GM19035 (cell line): Measurements from ENCODE around the gene ZC3H11A.
"Not testable (repeated sequence)": the region's sequence is repeated elsewhere in the genome, so short reads cannot be mapped to it uniquely, and the experiment has no call there.

Source experiments
- ATAC-seq: cut with Tn5 transposase; IDR thresholded peaks from one replicate; pipeline ENCODE4 v1.9.1; 2021; ENCODE audit not compliant: unreplicated experiment

Gene ZC3H11A

GRCh38 chr1:203778789-203779188 is 16.6 kb upstream of the ZC3H11A start:
- ATAC-seq: no peak

DNA sequence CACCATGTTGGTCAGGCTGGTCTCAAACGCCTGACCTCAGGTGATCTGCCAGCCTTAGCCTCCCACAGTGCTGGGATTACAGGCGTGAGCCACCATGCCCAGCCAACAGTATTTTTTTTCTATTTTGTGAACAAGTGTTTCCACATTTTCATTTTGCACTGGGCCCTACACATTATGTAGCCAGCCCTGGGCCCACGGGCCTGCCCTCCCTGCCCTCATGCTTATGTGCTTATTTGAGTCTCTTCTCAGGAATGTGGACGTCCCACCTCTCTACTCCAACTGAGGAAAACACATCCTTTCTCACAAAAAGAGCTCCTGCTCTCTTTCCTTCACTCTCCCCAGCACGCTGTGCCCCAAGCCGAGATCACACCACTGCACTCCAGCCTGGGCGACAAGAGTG is 13.5 kb upstream of the ZC3H11A start:
- ATAC-seq: no peak

DNA sequence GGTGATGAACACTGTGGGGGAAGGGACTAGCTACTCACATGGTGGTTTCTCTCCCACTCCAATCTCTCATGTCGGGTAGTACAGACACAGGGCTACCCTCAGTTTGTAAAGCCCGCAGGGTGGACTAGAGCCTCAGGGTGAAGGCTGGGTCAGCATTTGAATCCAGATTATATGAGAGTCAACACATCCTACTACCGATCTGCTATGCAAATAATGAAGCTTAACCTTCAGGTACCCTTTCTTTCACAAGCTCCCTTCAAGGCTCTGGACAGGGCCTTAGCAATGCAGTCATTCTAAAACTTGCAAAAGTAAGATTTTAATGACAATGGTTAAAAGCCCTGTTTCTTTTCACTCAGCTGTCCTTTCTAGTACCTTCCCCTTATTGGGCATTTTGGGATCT is 5.5 kb upstream of the ZC3H11A start:
- ATAC-seq: no peak

GRCh38 chr1:203791498-203791897 is 3.9 kb upstream of the ZC3H11A start:
- no peak for ATAC-seq

DNA sequence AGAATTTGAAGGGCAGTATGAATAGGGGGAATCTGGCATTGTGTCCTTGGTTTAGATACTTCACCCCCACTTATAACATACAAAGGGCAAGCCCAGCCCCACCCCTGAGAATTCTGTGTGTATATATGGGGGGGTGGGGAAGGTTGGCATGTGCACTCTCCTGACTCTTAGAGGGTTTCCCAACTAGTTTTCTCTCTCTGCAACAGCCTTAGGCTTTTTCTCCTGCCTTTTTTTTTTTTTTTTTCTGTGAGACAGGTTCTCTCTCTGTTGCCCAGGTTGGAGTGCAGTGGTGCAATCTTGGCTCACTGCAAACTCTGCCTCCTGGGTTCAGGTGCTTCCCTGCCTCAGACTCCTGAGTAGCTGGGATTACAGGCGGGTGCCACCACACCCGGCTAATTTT is 2.9 kb upstream of the ZC3H11A start:
- ATAC-seq: no peak

DNA sequence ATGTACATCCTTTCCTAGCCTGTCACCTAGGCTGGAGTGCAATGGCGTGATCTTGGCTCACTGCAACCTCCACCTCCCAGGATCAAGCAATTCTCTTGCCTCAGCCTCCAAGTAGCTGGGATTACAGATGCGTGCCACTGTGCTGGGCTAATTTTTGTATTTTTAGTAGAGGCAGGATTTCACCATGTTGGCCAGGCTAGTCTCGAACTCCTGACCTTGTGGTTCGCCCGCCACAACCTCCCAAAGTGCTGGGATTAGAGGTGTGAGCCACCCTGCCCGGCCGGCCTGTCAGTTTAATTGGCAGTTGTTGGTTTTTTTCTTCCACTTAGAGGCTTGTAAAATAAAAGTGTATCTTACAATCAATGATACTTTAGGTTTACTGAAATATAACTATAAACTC is 1.9 kb upstream of the ZC3H11A start:
- ATAC-seq: not testable (repeated sequence)

DNA sequence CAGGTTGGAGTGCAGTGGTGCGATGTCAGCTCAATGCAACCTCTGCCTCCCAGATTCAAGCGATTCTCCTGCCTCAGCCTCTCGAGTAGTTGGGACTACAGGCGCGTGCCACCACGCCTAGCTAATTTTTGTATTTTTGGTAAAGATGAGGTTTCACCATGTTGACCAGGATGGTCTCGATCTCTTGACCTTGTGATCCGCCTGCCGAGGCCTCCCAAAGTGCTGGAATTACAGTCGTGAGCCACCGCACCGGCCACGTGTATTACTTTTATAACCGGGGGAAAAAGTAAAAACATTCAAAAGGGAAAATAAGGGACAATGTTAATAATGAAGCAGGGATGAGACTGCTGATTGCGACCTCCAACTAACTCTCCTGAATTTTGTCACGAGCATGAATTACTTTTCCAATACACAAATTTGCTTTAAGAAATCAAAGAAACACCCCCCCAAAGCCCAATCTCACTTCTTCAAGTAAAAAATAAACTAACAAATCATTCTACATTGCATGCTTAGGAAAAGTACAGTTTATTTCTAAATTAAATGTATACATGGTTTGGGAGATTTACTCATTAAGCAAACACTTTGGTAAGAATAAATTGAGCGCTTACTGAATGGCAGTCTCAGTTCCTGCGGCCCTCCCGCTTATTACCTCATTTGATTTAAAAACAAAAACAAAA is 521 bp upstream of the ZC3H11A start:
- ATAC-seq: no peak

GRCh38 chr1:203796236-203796605 is 798 bp downstream of the ZC3H11A start:
- no peak for ATAC-seq

DNA sequence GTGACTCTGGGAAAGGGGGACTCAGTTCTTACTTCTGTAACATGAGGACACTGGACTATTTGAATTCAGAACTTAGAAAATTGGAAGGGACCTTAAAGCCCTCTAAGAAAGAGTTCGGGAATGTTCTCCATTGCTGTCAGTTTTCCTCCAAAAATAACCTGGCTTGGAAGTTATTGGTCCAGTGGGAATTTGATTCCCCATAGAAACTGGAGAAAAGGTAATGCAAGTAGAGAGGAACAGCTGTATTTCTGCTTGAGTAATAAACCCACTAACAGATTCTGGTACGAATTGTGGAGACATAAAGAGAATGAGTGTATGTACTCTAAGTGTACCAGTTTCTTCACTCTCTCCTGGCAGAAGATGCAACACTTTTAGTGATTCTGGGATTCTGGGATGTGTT is 1.8 kb downstream of the ZC3H11A start:
- ATAC-seq: no peak

DNA sequence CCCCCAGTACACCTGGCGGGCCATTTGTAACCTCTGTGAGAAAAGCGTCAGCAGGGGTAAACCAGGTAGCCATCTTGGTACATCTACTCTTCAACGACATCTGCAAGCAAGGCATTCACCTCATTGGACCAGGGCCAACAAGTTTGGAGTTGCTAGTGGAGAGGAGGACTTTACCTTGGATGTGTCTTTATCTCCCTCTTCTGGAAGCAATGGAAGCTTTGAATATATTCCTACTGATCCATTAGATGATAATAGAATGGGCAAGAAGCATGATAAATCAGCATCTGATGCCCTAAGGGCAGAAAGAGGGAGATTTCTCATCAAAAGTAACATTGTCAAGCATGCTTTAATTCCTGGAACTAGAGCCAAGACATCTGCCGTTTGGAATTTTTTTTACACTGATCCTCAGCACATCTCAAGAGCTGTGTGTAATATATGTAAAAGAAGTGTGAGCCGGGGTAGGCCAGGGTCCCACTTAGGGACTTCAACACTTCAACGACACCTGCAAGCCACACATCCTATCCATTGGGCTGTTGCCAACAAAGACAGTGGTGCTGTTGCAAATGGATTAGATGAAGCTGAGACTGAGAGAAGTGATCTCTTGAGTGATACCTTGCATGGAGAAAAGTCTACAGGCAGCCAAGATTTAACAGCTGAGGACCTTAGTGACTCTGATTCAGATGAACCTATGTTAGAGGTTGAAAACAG is 2.7 kb downstream of the ZC3H11A start:
- ATAC-seq: no peak

DNA sequence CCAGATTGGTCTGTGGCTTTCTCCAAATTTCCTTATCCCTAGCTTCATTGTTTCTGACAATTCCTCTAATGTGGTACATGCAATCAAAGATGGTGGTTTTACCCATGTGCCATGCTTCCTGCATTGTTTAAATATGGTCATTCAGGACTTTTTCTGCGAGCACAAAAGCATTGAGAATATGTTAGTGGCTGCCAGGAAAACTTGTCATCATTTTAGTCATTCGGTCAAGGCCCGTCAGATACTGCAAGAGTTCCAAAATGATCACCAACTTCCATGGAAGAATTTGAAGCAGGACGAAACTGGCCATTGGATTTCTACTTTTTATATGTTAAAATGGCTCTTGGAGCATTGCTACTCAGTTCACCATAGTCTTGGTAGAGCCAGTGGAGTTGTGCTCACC is 3.7 kb downstream of the ZC3H11A start:
- no peak for ATAC-seq

- ATAC-seq: no peak
These were observed 4.5 kb downstream of the ZC3H11A start for GRCh38 chr1:203799971-203800370.

GRCh38 chr1:203805689-203806088 is 10.3 kb downstream of the ZC3H11A start:
- ATAC-seq: no peak

DNA sequence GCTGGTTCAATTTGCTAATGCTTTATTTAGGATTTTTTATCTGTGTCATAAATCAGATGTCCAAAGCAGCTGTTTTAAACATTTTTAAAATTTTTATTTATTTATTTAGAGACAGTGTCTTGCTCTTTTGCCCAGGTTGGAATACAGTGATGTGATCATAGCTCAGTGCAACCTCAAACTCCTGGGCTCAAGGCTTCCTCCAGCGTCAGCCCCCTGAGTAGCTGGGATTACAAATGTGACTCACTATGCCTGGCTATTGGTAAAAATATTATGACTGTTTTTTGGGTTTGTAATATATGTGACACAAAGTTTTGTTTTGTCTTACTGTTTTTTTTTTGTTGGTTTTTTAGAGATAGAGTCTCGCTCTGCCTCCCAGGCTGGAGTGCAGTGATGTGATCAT is 11.8 kb downstream of the ZC3H11A start:
- ATAC-seq: no peak

GRCh38 chr1:203813581-203814341 is 18.3 kb downstream of the ZC3H11A start:
- ATAC-seq: no peak

DNA sequence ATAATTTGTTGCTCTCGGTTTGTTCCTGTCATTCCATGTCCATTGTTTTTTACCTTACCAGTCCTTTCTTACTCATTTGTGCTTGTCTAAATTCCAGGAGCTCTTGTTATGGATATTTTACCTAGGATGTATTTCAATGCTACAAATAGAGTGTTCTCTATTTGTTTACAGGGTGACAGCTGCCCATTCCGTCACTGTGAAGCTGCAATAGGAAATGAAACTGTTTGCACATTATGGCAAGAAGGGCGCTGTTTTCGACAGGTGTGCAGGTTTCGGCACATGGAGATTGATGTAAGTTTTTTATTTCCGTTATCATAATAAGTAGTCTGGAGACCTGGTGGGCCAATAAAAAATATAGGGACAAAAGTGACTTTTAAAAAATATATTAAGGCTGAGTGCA is 23.0 kb downstream of the ZC3H11A start:
- ATAC-seq: no peak

GRCh38 chr1:203823306-203823705 is 27.9 kb downstream of the ZC3H11A start:
- ATAC-seq: no peak

- ATAC-seq: no peak
These were observed 30.8 kb downstream of the ZC3H11A start for GRCh38 chr1:203826175-203826574.

- ATAC-seq: no peak
These were observed 32.6 kb downstream of the ZC3H11A start for GRCh38 chr1:203828002-203828401.

- no peak for ATAC-seq
These were observed 33.1 kb downstream of the ZC3H11A start for GRCh38 chr1:203828503-203828902.

DNA sequence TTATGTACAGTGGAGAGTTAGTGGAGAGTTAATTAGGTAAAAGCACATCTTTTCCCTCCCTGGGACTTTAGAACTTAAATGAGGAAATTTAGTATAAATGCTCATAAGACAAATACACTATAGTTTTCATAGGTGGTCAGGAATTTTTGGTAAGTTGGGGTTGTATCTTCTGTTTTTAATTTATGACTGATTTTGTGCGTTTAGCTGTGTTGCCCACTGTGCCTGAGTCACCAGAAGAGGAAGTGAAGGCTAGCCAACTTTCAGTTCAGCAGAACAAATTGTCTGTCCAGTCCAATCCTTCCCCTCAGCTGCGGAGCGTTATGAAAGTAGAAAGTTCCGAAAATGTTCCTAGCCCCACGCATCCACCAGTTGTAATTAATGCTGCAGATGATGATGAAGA is 33.8 kb downstream of the ZC3H11A start:
- not testable (repeated sequence) for ATAC-seq

DNA sequence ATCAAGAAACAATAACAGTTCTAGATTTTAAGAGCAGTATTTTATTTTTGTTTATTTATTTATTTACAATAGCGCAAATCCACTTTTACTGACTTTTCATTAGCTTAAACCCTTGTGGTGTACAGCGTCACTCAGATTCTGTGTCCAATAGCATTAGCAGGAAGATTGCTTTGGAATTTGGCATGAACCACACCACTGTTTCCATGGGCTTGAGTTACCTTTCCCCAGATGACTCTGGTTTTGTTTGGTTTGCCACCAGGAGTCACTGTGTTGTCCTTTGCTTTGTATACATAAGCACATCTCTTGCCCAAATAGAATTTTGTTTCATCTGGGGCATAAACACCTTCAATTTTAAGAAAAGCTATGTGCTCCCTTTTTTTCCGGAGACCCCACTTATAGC is 40.1 kb downstream of the ZC3H11A start:
- ATAC-seq: no peak
